ENCODE results near the gene CCDC66.
A peak's percentile ranks its signal among the peaks of the same experiment; 100 is the strongest.
"Not testable (repeated sequence)": the region's sequence is repeated elsewhere in the genome, so short reads cannot be mapped to it uniquely, and the experiment has no call there.

The CCDC66 gene

DNA sequence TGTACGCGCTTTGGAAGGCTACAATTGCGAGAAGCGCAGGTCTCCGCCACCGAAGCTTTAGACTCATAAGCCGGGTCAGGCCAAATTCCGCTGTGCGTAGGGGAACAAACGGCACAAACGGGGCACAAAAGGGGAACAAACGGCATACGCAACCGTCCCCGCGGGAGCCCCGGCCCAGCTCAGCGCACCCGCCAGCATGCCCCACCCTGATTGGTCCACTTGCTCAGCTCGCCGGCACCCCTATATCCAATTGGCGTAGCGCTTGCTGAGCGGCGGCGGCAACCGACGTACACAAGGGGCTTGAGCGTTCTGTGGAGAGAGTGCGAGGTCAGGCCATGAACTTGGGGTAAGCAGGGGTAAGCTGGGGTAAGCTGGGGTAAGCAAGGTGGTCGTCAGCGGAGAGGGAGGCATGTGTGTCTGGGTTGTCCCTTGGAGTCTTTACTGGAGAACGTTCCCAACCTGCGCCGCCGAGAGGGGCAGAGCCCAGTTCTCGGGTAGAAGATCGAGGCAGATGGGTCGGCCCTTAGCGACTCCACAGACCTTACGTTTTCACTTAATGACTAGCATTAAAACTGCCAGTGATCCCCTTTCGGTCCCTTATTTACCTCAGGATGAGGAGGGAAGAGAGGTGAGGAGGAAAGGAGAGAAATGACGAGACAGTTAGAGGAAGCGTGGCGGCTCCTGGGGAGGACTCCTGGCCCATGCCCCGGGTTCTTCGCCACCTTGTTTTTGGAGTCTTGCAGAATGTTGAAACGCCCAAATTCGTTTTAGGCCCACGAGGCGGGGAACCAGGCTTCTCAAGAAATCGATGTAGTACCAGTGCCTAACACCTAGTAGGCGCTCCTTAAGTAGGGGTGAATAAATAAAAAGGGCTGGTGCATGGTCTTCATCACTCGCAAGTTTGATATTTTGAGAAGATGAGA, at the start of gene CCDC66:
Gene CCDC66 (plus strand): TSS at position 268 of the 923 bp plus-strand sequence. CDS start 68 bp downstream, at position 336.
- DNase-seq (ENCODE audit: low spot score), result peak; percentile 96

DNA sequence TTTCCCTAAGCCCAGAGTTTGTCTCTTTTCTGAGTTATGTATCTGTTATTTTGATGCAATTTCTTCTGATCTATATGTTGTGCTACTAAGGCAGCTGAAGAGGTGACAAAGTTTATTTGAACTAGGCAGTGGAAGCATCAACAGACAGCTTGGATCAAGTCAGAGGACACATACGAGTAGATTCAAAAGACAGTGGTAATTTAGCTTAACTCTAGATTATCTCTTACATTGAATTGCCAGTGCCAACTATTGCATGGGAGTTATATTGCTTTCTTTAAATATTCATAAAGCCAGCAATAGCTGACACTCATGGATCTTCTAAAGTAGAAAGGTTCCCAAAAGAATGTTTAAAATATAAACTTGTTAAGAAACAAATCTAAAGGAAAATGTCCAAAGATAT, 37.3 kb upstream of the CCDC66 start:
- no peak for DNase-seq (ENCODE audit: low spot score)

DNA sequence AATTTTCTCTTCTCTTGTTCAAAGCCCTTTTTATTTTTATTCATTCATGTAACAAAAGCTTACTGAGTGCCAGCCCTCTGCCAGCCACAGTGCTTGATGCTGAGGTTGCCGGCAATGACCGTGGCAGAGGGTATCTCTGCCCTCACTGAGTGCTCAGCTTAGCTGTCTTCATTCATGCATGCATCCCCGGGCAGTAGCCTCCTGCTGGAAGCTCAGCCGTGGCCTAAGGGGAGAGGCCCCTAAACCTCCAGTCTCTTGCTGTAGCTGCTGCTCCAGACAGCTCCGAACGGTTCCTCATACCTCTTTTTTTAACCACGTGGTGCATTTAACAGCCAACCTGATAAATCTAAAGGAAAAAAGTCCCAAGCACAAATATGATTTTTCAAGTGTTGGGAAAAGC, 34.6 kb upstream of the CCDC66 start:
- DNase-seq (ENCODE audit: low spot score), result no peak

DNA sequence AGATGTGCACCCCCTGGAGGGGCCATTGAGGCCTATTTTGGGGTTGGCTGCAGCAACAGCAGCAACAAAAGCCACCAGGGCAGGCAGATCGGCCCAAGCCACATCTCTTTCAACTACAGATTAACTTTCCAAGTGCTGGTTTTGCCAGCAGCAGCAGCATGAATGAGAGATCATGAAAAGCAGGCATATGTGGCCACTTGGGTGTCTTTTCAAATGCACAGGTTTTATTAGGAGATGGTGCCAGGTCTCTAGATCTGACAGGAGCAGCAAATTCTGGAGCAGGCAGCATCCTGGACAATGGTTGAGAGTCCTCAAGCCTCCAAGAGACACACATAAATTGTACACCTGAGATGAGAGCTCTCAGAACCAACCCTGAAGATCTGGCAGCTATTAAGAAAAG, 31.7 kb upstream of the CCDC66 start:
- DNase-seq (ENCODE audit: low spot score), result no peak

DNA sequence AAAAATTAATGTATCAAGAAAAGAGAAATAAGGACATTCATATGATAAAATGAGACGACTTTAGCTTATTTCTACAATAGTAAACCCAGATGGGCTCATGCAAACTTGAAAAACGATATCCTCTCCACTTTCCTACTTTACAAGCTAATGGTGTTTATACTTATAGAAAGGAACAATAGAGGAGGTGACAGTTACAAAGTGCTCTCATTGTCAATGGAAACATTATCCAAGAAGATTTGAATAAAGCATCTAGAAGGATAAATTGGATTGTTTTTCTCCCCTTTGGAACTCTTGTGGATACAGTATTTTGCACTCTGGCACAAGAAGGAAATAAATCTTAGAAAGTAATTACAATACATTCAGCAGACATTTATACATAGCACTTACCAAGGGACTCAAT, 20.2 kb upstream of the CCDC66 start:
- DNase-seq (ENCODE audit: low spot score), result no peak

DNA sequence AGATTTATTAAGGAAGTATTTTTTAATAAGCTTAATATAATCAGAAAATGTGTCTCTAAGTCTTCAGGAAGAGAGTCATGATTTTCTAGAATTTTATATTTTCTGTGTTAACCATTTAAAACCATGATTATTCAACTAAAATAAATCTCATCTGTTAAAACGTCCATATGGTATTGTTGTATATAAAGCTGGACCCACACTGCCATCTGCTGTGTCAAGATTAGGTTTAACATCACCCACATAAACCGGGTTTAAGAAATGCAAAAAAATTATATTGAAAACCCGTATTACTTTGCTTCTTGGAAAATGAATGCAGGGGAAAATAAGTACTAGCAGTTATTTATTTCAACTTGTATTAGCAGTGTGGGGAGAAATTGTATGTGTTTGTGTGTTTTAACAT, 9.5 kb upstream of the CCDC66 start:
- DNase-seq (ENCODE audit: low spot score), result no peak

DNA sequence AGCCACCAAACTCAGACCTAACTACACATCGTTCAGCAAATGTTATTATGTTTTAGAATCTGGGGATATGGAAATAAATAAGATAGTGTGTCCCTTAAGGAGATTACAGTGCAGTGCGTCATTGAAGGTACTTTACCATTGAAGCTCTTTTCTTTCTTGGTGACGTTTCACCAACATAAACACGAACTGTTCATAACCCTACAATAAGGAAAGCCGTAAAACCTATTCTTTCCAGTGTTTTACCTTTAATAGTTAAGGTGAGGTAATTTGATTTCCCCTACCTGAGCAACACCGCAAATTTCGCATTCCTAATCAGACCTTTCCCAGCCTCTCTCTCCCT, 826 bp downstream of the CCDC66 start:
- no peak for DNase-seq (ENCODE audit: low spot score)

DNA sequence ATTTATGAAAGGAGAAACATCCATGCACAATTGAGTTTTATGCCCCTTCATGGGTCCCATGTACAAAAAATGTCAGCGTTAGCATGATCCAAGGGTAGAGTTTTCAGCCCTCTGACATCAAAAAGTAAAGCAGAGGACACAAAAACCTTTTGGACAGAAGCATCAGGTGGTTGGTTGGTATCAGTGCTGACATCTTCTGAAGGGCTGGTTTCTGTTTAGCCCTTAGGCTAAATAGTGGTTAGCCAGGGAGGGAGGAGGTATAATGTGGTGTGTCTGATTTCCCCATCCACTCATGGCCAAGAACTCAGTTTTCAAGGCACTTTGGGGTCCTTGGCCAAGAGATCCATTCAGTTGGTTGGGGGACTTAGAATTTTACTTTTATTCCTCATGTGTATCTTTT, 16.5 kb downstream of the CCDC66 start:
- no peak for DNase-seq (ENCODE audit: low spot score)

DNA sequence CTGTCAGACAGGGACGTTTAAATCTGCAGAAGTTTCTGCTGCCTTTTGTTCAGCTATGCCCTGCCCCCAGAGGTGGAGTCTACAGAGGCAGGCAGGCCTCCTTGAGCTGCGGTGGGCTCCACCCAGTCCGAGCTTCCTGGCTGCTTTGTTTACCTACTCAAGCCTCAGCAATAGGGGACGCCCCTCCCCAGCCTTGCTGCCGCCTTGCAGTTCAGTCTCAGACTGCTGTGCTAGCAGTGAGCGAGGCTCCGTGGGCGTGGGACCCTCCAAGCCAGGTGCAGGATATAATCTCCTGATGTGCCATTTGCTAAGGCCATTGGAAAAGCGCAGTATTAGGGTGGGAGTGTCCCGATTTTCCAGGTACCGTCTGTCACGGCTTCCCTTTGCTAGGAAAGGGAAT, 25.0 kb downstream of the CCDC66 start:
- DNase-seq (ENCODE audit: low spot score), result not testable (repeated sequence)

DNA sequence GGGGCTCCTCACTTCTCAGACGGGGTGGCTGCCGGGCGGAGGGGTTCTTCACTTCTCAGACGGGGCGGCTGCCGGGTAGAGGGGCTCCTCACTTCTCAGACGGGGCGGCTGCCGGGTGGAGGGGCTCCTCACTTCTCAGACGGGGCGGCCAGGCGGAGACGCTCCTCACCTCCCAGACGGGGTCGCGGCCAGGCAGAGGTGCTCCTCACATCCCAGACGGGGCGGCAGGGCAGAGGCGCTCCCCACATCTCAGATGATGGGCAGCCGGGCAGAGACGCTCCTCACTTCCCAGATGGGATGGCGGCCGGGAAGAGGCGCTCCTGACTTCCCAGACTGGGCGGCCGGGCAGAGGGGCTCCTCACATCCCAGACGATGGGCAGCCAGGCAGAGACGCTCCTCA, 27.3 kb downstream of the CCDC66 start:
- not testable (repeated sequence) for DNase-seq (ENCODE audit: low spot score)

DNA sequence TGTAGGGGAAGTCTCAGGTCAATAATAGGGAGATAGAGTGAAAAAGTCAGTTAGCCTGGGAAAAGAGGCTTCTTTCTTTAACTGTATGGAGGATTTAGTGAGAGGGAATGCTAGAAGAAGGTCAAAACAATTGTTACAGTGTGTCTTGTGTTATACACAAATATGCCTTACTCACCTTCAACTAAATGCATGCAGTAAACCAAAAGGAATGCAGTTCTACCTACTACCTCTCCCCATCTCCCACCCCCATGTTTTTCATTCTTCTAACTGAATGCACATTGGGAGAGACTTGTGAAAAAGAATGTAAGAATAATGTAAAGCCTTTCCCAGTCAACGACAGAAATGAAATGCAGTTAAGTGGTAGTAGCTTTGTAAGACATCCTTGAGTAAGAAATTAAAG, 33.8 kb downstream of the CCDC66 start:
- DNase-seq (ENCODE audit: low spot score), result peak; percentile 19

DNA sequence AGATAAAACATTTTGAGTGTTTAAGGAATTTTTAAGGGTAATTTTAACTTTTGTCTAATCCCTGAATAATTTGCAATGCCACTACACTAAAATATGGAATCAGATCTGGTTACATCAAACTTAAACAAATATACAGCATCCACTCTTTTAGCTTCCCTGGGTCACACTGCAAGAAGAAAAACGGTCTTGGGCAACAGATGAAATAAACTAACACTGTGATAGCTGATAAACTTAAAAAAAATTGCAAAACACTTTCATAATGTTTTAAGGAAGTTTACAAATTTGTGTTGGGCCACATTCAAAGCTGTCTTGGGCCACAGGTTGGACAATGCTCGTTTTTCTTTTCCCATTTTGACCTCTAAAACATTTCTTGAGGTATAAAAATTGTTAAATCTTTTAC, 34.3 kb downstream of the CCDC66 start:
- DNase-seq (ENCODE audit: low spot score), result no peak

DNA sequence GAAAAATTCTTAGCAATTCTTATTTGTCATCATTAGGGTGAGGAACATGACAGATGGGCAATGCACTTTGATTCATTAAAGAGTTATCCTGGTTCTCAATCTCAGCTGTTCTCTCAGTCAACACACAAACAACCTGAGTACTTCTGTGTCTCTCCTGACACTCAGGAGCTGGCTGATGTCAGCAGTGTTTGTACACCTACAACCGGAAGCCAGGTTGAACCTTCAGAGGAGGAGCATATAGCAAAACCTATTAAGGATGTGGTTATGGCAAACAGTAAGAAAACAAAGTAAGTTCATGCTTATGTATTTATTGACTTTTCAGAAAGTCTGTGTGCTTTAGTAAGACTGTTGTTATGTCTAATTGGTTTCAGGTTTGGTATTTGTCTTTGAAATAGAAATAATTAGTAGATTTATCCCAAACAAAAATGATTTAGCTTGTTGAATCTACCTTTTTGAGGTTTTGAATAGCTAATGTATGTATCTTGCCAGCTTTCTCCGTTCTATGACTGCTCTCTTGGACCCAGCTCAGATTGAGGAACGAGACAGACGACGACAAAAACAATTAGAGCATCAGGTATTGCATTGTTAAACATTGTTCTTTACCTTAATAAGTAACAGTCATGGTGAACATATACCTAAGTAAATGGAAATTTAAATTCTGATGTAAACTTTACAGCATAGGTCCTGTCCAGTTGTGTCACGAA, 36.6 kb downstream of the CCDC66 start:
- no peak for DNase-seq (ENCODE audit: low spot score)

DNA sequence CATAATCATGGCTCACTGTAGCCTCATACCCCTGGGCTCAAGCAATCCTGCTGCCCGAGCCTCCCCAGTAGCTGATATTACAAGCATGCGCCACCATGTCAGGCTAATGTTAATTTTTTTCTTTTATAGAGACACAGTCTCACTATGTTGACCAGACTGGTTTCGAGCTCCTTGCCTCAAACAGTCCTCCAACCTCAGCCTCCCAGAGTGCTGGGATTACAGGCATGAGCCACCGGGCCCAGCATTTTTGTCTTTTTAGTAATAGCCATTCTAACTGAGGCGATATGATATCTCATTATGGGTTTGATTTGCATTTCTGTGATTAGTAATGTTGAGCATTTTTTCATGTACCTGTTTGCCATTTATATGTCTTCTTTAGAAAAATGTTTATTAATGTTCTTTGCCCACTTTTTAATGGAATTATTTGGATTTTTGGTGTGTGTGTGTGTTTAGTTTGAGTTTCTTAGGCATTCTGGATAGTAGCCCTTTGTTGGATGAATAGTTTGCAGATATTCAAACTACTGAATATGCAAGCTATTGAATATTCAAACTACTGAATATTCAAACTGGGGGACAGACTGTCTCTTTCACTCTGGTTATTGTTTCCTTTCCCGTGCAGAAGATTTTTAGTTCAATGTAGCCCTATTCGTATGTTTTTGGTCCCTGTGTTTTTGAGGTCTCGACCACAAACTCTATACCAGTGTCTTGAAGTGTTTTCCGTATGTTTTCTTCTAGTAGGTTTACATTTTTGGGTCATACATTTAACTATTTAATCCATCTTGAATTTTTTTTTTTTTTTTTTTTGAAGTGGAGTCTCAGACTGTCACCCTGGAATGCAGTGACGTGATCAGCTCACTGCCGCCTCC, 39.2 kb downstream of the CCDC66 start:
- DNase-seq (ENCODE audit: low spot score), result no peak

DNA sequence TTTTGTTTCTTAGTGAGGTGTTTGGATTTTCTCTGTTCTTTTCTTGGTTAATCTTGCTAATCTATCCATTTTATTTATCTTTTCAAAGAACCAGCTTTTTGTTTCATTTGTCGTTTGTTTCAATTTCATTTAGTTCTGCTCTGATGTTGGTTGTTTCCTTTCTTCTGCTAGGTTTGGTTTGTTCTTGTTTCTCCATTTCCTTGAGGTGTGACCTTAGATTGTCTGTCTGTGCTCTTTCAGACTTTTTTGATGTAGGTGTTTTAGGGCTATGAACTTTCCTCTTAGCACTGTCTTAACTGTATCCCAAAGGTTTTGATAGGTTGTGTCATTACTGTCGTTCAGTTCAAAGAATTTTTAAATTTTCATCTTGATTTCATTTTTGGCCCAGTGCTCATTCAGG, 51.5 kb downstream of the CCDC66 start:
- not testable (repeated sequence) for DNase-seq (ENCODE audit: low spot score)

DNA sequence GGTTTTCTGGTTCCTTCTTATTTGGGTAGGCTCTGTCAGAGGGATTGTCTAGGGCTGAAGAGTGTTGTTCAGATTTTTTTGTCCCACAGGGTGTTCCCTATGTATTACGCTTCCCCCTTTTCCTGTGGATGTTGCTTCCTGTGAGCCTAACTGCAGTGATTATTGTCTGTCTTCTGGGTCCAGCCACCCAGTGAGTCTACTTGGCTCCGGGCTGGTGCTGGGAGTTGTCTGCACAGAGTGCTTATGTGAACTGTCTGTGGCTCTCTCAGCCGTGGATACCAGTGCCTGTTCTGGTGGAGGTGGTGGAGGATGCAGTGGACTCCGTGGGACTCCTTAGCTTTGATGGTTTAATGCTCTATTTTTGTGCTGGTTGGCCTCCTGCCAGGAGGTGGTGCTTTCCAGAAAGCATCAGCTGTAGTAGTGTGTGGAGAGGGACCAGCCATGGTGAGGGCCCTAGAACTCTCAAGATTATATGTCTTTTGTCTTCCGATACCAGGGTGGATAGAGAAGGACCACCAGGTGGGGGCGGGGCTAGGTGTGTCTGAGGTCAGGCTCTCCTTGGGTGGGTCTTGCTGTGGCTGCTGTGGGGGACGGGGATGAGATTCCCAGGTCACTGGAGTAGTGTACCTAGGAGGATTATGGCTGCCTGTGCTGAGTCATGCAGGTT, 53.8 kb downstream of the CCDC66 start:
- DNase-seq (ENCODE audit: low spot score), result no peak

DNA sequence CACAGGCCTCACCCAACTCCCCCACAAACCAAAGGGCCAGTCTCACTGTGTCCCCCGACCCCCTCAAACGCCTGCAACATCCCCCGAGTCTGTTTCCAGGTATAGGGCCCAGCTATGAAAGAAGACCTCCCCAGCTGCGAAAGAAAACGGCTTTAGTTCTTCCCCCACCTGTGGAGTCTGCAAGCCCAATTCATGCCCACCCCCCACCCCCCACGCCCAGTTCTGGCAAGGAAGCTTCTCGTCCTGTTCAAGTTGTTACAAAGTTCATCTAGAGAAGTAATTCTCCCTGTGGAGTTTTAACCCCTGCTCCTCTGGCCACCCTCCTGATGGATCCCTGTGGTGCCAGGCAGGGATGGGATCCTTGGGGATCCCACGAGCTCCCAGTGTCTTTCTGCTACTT, 54.4 kb downstream of the CCDC66 start:
- DNase-seq (ENCODE audit: low spot score), result no peak

DNA sequence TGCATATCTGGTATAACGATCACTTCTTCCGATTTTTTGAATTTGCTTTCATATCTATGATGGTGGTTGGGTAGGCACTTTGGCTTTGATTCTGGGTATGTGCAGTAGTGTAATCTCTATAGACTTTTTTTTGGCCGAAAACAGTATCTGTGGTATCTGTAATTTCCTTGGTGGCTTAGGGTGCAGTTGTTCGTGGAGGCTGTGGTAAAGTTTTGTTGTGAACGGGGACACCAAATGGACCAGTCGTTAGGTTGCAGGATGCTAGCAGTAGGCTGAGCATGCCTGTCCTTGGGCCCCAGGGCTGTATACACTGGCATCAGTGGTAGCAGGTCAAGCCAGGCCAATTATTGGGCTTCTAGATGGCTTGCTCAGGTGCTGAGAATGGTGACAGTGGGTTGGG, 55.2 kb downstream of the CCDC66 start:
- DNase-seq (ENCODE audit: low spot score), result no peak

DNA sequence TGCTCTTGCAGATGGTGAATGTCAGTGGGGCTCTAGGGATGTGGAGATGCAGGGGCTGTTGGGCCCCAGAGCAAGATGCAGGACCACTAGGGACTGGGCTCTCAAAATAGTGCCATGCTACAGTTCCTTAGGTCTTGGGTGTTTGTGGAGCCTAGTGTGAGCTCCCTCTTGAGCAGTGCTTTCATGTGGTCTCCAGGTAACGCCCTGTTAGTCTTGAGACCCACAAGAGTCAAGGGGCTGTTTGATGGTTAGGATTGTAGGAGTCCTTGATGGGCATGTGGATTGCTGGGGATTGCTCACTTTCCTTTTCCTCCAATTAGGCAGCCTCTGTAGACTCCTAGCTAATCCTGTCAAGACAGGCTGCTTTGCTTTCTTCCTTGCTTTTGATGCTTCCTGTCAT, 56.0 kb downstream of the CCDC66 start:
- DNase-seq (ENCODE audit: low spot score), result no peak

DNA sequence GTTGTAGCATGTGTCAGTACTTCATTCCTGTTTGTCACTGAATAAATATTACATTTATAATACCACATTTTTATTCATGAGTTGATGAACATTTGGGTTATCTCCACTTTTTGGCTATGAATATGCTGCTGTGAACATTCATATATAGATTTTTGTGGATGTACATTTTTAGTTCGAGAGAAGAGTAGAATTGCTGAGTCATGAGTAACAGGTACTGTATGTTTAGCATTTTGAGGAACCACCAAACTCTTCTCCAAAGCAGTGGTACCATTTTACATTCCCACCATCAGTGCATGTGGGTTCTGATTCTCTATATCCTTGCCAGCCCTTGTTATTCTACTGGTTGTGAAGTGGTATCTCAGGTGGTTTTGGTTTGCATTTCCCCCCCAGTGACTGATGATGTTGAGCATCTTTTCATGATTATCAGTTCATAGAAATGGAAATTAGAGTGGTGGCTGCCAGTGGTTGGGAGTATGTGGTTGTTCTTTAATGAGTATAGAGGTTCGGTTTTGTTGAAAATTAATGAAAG, 59.6 kb downstream of the CCDC66 start:
- no peak for DNase-seq (ENCODE audit: low spot score)

DNA sequence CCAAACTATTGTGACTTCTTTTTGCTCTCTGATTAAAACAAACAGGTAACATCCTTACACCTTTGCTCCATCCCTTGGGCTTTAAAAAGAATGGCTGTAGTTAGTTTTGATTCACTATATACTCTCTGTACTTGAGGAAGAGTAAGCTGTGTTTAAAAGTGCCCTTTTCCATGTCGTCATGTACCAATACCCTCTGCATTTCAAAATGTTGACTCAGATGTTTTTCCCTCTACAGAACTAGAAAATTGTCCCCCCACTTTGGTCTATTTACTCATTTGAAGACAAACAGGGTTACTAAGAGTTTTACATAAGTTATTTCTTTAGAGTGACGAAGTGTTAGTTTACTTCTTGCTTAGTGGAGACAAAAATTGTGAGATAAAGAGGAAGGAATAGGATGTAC, 63.4 kb downstream of the CCDC66 start:
- DNase-seq (ENCODE audit: low spot score), result no peak

DNA sequence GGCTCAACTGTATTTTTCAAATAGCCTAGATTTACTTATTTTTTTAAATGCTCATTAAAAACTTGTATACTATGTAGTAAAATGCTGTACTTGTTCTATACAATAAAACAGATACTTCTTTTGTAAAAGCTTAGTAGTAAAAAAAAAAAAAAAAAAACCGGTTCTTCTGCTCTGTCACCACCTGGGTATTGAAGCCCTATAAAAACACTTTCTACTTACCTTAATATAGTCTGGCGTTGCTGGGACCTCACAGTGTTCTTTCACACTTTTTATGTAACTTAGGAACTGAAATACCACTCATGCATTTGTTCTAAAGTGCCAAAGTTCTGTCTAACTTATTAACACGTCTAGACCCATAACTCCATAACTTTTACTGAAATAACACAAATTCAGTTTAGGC, 64.7 kb downstream of the CCDC66 start:
- DNase-seq (ENCODE audit: low spot score), result no peak

Data from iPS-NIHi11 (cell line).